ENCODE results near the gene PSMD3.

DNA sequence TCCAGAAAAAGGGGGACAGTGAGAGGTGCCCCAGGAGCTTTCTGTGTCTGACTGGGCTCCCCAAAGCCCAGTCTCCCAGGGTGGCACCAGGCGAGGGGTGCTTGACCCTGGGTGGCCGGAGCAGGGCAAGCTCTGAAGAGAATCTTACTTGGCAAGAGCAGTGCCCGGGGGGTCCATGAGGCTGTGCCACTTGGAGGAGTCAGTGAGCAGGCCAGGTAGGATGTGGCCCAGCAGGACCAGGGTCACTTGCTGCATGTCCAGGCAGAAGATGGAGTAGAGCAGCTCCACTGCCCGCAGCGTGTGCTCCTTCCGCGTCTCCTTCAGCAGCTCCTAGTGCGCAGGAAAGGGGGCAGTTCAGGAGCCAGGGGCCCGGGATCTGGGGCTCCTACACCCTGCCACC lies 41.9 kb downstream of the PSMD3 start:
- TF ChIP-seq GATA2 (IDR thresholded peaks at IDR 0.05; ENCODE audit: low read depth, low read length) (no peak), GATA3 (IDR thresholded peaks at IDR 0.05; ENCODE audit: low read depth, low read length) (no peak)

Measured in SH-SY5Y (cell line).